HepG2 (cell line): ENCODE measurements around the gene IL2RG. TPM values are rescaled to one million over a fixed set of nuclear protein-coding genes. Genes with fewer than 3 reads are reported as not detected.

Experiments used
- KDM6A ChIP-seq: IDR thresholded peaks from 2 replicates; pipeline ENCODE4 v1.6.1; 2016; ENCODE audit warnings: low read depth
- NR2F2 ChIP-seq: IDR thresholded peaks from 2 replicates; pipeline ENCODE4 v1.6.1; 2012; ENCODE audit warnings: low read depth, inconsistent platforms, borderline replicate concordance
- SMARCE1 ChIP-seq: fragments of 450-650 bp; IDR thresholded peaks from 2 replicates; pipeline ENCODE4 v1.6.1; 2017; ENCODE audit warnings: borderline replicate concordance
- polyA plus RNA-seq, 8 experiments: library from polyadenylated mRNA; depleted of rRNA in 3 of 8; stranded (reverse) in 7 of 8; unstranded in 1 of 8; fragments of >200 nt; fragmentation: Illumina TruSeq in 4 of 8; extraction: Trizol in 4 of 8; gene quantifications; 2 replicates each; pipeline versions ENCODE4 v1.2.1 to v1.2.3, GENCODE V29; 2011 to 2016; ENCODE audit warnings: low read depth in 4 of 8, missing spikeins in 1 of 8, mixed read lengths in 1 of 8; ENCODE audit not compliant: insufficient read depth in 1 of 8
- total RNA-seq, 5 experiments: library from RNA; depleted of rRNA; stranded (reverse); fragments of >200 nt; fragmentation: Illumina TruSeq; extraction: Trizol; gene quantifications; 2 replicates each; pipeline ENCODE4 v1.2.3, GENCODE V29; 2016; ENCODE audit warnings: low read depth in 1 of 5
- TF ChIP-seq, protein P1 (sequence below): sonication (generic); formaldehyde crosslinking; IDR thresholded peaks from 2 replicates; pipeline ENCODE4 v1.4.0; 2020; ENCODE audit warnings: mild to moderate bottlenecking, missing genetic modification reagents
- TF ChIP-seq, protein P2 (sequence below): sonication (generic); formaldehyde crosslinking; IDR thresholded peaks from 2 replicates; pipeline ENCODE4 v1.5.0; 2020; ENCODE audit warnings: mild to moderate bottlenecking, missing genetic modification reagents, borderline replicate concordance
- TF ChIP-seq, protein P3 (sequence below): sonication (generic); formaldehyde crosslinking; IDR thresholded peaks from 2 replicates; pipeline ENCODE4 v1.8.0; 2022; ENCODE audit warnings: missing genetic modification reagents, low read depth, mild to moderate bottlenecking, borderline replicate concordance

Gene IL2RG
- total and polyA plus RNA-seq, 2 of the 13 experiments (the other 11 are each of a cell fraction or from before 2014, with no cell fraction given), result 0.98 TPM; not detected in 1

DNA sequence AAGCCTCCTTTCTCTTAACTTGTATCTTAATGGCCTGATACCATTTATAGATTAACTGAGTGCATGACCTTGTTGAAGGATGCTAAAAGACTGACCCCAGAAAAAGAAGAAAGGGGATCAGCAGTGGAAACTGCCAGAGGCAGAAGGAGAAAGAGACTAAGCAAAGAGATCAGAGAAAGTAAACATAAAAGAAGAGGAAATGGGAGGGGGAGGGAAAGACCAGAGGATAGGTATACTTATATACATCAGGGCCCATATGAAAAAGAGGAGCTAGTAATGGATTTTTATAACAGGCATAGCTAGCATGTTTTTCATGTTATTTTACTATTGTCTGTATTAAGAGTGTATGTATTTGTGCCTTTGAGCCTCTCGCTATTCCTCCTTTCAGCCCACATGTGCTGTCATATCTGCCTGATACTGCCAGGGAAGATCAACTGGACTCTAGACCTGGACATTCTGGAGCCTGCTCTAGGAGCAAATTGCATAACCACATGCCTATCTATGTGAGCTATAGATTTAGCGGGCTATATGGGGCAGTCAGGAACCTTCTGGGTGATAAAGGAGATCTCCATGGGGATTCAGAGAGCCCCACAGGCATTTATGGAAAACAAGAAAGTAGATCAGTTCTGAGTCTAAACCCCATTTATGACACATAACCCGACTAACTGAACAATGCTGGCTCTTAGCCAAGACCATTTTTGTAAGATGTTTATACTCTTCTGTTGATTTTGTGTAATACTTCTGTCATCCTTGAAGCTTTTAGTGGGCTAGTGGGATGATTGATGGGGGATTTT, 29.9 kb downstream of the IL2RG start (continued):
- TF ChIP-seq, protein P1, sequence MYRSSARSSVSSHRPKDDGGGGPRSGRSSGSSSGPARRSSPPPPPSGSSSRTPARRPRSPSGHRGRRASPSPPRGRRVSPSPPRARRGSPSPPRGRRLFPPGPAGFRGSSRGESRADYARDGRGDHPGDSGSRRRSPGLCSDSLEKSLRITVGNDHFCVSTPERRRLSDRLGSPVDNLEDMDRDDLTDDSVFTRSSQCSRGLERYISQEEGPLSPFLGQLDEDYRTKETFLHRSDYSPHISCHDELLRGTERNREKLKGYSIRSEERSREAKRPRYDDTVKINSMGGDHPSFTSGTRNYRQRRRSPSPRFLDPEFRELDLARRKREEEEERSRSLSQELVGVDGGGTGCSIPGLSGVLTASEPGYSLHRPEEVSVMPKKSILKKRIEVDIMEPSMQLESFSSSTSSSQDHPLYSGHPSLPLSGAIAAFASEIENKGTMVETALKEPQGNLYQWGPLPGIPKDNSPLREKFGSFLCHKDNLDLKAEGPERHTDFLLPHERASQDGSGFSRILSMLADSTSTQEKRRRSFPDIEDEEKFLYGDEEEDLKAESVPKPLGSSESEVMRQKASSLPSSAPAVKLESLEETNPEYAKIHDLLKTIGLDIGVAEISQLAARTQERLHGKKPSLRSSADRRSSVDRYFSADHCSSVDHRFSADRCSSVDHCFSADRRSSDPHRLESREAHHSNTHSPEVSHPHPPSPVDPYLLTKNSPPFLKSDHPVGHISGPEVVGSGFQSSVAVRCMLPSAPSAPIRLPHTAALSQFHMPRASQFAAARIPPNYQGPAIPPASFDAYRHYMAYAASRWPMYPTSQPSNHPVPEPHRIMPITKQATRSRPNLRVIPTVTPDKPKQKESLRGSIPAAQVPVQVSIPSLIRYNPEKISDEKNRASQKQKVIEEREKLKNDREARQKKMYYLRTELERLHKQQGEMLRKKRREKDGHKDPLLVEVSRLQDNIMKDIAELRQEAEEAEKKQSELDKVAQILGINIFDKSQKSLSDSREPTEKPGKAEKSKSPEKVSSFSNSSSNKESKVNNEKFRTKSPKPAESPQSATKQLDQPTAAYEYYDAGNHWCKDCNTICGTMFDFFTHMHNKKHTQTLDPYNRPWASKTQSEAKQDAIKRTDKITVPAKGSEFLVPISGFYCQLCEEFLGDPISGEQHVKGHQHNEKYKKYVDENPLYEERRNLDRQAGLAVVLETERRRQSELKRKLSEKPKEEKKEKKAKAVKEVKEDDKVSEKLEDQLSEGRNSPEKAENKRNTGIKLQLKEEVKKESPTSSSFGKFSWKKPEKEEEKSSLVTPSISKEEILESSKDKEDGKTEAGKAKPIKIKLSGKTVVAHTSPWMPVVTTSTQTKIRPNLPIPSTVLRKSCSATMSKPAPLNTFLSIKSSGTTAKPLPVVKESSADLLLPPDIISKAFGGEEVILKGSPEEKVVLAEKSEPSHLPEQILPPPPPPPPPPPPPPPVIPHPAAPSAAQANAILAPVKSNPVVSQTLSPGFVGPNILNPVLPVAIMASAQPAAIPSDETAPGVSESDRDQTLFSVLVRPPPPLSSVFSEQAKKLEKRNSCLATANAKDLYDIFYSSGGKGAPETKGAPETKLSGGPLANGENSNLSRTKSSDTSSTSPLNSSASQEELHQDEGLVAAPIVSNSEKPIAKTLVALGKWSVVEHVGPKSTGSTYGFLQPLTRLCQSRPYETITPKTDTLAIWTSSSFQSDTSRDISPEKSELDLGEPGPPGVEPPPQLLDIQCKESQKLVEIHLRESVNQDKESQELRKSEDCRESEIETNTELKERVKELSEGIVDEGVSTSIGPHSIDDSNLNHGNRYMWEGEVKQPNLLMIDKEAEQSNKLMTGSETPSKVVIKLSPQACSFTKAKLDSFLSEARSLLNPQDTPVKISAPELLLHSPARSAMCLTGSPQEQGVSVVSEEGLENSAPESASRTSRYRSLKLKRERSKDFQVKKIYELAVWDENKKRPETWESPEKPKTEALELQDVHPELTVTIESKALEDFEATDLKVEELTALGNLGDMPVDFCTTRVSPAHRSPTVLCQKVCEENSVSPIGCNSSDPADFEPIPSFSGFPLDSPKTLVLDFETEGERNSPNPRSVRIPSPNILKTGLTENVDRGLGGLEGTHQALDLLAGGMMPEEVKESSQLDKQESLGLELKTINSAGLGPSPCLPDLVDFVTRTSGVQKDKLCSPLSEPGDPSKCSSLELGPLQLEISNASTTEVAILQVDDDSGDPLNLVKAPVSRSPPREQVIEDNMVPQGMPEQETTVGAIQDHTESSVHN, result no peak
- TF ChIP-seq, protein P2, sequence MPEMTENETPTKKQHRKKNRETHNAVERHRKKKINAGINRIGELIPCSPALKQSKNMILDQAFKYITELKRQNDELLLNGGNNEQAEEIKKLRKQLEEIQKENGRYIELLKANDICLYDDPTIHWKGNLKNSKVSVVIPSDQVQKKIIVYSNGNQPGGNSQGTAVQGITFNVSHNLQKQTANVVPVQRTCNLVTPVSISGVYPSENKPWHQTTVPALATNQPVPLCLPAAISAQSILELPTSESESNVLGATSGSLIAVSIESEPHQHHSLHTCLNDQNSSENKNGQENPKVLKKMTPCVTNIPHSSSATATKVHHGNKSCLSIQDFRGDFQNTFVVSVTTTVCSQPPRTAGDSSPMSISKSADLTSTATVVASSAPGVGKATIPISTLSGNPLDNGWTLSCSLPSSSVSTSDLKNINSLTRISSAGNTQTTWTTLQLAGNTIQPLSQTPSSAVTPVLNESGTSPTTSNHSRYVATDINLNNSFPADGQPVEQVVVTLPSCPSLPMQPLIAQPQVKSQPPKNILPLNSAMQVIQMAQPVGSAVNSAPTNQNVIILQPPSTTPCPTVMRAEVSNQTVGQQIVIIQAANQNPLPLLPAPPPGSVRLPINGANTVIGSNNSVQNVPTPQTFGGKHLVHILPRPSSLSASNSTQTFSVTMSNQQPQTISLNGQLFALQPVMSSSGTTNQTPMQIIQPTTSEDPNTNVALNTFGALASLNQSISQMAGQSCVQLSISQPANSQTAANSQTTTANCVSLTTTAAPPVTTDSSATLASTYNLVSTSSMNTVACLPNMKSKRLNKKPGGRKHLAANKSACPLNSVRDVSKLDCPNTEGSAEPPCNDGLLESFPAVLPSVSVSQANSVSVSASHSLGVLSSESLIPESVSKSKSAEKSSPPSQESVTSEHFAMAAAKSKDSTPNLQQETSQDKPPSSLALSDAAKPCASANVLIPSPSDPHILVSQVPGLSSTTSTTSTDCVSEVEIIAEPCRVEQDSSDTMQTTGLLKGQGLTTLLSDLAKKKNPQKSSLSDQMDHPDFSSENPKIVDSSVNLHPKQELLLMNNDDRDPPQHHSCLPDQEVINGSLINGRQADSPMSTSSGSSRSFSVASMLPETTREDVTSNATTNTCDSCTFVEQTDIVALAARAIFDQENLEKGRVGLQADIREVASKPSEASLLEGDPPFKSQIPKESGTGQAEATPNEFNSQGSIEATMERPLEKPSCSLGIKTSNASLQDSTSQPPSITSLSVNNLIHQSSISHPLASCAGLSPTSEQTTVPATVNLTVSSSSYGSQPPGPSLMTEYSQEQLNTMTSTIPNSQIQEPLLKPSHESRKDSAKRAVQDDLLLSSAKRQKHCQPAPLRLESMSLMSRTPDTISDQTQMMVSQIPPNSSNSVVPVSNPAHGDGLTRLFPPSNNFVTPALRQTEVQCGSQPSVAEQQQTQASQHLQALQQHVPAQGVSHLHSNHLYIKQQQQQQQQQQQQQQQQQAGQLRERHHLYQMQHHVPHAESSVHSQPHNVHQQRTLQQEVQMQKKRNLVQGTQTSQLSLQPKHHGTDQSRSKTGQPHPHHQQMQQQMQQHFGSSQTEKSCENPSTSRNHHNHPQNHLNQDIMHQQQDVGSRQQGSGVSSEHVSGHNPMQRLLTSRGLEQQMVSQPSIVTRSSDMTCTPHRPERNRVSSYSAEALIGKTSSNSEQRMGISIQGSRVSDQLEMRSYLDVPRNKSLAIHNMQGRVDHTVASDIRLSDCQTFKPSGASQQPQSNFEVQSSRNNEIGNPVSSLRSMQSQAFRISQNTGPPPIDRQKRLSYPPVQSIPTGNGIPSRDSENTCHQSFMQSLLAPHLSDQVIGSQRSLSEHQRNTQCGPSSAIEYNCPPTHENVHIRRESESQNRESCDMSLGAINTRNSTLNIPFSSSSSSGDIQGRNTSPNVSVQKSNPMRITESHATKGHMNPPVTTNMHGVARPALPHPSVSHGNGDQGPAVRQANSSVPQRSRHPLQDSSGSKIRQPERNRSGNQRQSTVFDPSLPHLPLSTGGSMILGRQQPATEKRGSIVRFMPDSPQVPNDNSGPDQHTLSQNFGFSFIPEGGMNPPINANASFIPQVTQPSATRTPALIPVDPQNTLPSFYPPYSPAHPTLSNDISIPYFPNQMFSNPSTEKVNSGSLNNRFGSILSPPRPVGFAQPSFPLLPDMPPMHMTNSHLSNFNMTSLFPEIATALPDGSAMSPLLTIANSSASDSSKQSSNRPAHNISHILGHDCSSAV, result no peak
- TF ChIP-seq SMARCE1, result no peak
- TF ChIP-seq, protein P3, sequence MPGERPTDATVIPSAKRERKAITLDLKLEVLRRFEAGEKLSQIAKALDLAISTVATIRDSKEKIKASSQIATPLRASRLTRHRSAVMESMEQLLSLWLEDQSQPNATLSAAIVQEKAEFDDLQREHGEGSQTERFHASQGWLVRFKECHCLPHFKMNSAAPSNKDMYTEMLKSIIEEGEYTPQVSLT (CRISPR knock-in tag), result no peak
- no peak for TF ChIP-seq NR2F2
- 0 out of 2 replicates have a peak, but pooled peaks have one; percentile 21 for TF ChIP-seq KDM6A
